Prostate gland (tissue), 2 donors: ENCODE results near the gene CEP131. TPM values are rescaled to one million over a fixed set of nuclear protein-coding genes. Genes with fewer than 3 reads are reported as not detected.

ENCODE experiments used
- DNase-seq: peaks from one replicate; pipeline ENCODE4 v3.0.0-alpha.2; 2019; ENCODE audit warnings: low spot score
- H3K27ac ChIP-seq, 2 donors: fragments of 200-600 bp; sonication (generic); 2 replicates each; pipeline ENCODE4 v1.5.1; 2017 to 2019
- H3K27me3 ChIP-seq: fragments of 200-600 bp; sonication (generic); replicated peaks from 2 replicates; pipeline ENCODE4 v1.5.1; 2019; ENCODE audit not compliant: insufficient read depth
- H3K36me3 ChIP-seq, 2 donors: fragments of 200-600 bp; sonication (generic); 1 replicate in 1 of 2; 2 replicates in 1 of 2; pipeline versions ENCODE4 v1.5.1 to v1.8.1; 2017 to 2019
- H3K4me1 ChIP-seq: fragments of 200-600 bp; sonication (generic); replicated peaks from 2 replicates; pipeline ENCODE4 v1.5.1; 2019
- H3K4me3 ChIP-seq, 2 donors: fragments of 200-600 bp; sonication (generic); 2 replicates each; pipeline ENCODE4 v1.5.1; 2017 to 2019
- H3K9me3 ChIP-seq: fragments of 200-600 bp; sonication (generic); 2 replicates; pipeline ENCODE4 v1.5.1; 2017
- POLR2A ChIP-seq: fragments of 450-650 bp; IDR thresholded peaks from one replicate; pipeline ENCODE4 v1.6.1; 2016; ENCODE audit warnings: antibody characterized with exemption, mild to moderate bottlenecking
- POLR2AphosphoS5 ChIP-seq: sonication (generic); formaldehyde crosslinking; IDR thresholded peaks from one replicate; pipeline ENCODE4 v1.6.1; 2017; ENCODE audit warnings: antibody characterized with exemption
- WGBS: methylation state at CpG from one replicate; pipeline ENCODE4 v1.1.5; 2018; 5-methylcytosine and 5-hydroxymethylcytosine counted together
- intact Hi-C: fragments of 100-400 bp; cut with DNase I; formaldehyde crosslinking; loops from one replicate; pipeline ENCODE4 v1.14.2; 2022
- total RNA-seq, 2 donors: library from RNA; depleted of rRNA; stranded (reverse); fragments of >200 nt; gene quantifications; one replicate each; pipeline ENCODE4 v1.1.0, GENCODE V29; 2016
- TF ChIP-seq, protein P1 (sequence below), 4 experiments: fragments of 200-600 bp in 2 of 4; fragments of 450-650 bp in 2 of 4; sonication (generic) in 2 of 4; IDR thresholded peaks; 1 replicate in 3 of 4; 2 replicates in 1 of 4; pipeline ENCODE4 v1.5.1; 2016 to 2019; ENCODE audit warnings: antibody characterized with exemption in 4 of 4, mild to moderate bottlenecking in 2 of 4, moderate library complexity in 2 of 4

The CEP131 gene
- total RNA-seq, 2 donors from 2014 or later, result 7.1 to 24.0 TPM

DNA sequence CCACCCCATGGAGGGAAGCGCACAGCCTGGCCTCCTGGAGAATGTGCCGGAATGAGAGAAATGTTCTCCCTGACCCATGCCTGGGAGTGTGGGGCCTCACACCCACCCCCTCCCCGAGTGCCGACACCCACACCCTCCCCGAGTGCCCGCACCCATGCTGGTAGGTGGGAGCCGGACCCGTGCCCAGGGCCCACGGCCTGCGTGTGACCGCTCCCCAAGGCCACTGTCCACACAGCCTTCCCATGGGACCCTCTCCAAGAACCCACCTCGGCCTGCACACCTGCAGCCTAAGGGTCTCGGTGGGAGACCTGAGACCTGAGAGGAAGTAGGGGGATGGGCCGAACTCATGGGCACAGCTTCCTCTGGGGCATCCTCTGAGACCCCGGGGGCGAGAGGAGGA, 60.8 kb downstream of the CEP131 start:
- H3K4me1 ChIP-seq, result peaks cover 10% of the 10 kb centered on the region
- no peaks in the 10 kb centered on the region for H3K9me3 ChIP-seq
- no peak overlapping the region for H3K27ac ChIP-seq
- no peak overlapping the region for H3K4me3 ChIP-seq
- no peak for DNase-seq
- intact Hi-C loops, result no loop called here
- no peaks in the 10 kb centered on the region for H3K36me3 ChIP-seq
- TF ChIP-seq POLR2AphosphoS5 (no peak), POLR2A (no peak)
- TF ChIP-seq, protein P1, sequence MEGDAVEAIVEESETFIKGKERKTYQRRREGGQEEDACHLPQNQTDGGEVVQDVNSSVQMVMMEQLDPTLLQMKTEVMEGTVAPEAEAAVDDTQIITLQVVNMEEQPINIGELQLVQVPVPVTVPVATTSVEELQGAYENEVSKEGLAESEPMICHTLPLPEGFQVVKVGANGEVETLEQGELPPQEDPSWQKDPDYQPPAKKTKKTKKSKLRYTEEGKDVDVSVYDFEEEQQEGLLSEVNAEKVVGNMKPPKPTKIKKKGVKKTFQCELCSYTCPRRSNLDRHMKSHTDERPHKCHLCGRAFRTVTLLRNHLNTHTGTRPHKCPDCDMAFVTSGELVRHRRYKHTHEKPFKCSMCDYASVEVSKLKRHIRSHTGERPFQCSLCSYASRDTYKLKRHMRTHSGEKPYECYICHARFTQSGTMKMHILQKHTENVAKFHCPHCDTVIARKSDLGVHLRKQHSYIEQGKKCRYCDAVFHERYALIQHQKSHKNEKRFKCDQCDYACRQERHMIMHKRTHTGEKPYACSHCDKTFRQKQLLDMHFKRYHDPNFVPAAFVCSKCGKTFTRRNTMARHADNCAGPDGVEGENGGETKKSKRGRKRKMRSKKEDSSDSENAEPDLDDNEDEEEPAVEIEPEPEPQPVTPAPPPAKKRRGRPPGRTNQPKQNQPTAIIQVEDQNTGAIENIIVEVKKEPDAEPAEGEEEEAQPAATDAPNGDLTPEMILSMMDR (IDR thresholded peaks at IDR 0.05), result no peak
- no peaks in the 10 kb centered on the region for H3K27me3 ChIP-seq
- 92% methylated on average over 10 of the region's 16 CpGs for WGBS

DNA sequence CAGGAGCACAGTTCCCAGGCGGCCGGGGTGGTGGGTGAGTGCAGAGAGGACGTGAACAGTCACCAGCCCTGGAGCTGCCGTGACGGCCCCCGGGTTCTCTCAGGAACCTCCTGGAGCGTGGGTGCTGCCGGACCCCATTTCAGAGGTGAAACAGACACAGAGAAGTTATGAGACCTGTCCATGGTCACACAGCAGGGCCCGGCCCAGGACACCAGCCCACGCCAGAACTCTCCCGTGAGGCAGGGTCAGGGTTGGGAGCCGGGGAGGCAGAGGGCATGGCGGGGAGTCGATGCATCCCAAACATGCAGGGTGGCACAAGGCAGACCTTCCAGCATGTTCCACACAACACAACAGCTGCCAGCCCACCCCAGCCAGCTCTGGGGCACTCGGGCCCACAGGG, 61.2 kb downstream of the CEP131 start:
- no peak overlapping the region for H3K4me3 ChIP-seq
- H3K4me1 ChIP-seq, result peaks cover 10% of the 10 kb centered on the region
- DNase-seq, result no peak
- 96% methylated on average over 15 of the region's 15 CpGs for WGBS
- TF ChIP-seq, protein P1 (IDR thresholded peaks at IDR 0.05), result no peak
- TF ChIP-seq POLR2A, result no peak
- no peak for TF ChIP-seq POLR2AphosphoS5
- H3K36me3 ChIP-seq, result no peaks in the 10 kb centered on the region
- H3K27me3 ChIP-seq, result no peaks in the 10 kb centered on the region
- no peaks in the 10 kb centered on the region for H3K9me3 ChIP-seq
- intact Hi-C loops, result no loop called here
- no peak overlapping the region for H3K27ac ChIP-seq

DNA sequence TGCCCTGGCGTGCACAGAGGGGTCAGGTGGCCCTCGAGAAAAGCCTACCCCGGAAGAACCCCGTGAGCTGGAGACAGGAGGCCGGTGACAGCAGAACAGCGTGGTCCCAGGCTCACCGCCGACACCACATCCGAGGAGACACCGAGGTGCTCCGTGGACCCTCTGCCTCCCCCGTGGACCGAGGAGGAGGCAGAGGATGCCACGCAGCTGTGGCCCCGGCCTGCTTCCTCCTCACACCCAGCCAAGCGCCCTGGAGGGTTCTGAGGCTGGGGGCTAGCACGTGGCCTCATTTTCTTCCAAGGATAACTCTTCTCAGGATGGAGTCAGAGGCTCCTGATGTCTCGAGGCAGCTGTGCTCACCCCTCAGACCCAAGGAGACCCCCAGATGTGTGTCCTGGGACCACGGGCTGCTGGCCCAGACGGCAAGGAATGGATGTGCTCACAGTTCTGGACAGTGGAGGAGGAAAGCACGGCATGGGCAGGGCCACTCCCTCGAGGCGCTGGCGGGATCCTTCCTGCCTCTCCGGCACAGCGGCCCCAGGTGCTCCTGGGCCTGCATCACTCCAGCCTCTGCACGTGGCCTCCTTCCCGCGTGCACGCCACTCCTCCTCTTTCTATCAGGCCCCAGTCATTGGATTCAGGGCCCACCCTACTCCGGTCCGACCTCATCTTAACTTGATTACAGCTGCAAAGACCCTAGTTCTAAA, 61.9 kb downstream of the CEP131 start:
- Histone ChIP-seq H3K9me3 (no peaks in the 10 kb centered on the region), H3K4me3 (no peak overlapping the region), H3K4me1 (peaks cover 10% of the 10 kb centered on the region), H3K27me3 (no peaks in the 10 kb centered on the region), H3K27ac (no peak overlapping the region), H3K36me3 (no peaks in the 10 kb centered on the region)
- TF ChIP-seq, protein P1 (IDR thresholded peaks at IDR 0.05), result no peak
- TF ChIP-seq POLR2AphosphoS5, result no peak
- TF ChIP-seq POLR2A, result no peak
- DNase-seq, result no peak
- 82% methylated on average over 31 of the region's 32 CpGs for WGBS
- intact Hi-C loops, result no loop called here

DNA sequence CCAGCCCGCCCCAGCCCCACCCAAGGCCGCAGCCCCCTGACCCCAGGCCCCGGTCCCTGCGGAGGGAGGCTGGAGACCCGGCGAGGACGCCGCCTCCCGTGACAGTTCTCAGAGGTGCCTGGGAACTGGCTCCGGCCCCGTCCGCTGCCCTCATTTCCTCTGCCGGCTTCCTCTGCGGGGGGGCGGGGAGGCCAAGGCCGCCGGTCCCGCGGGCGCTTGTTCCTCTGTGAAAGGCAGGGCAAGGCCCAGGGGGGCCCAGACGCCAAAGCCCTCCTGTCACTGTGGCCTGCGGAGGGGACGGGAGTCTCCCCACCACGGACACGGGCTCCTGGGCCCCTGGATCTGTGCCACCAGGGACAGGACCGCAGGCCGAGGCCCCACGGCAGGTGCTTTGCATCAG, 62.5 kb downstream of the CEP131 start:
- Histone ChIP-seq H3K27me3 (no peaks in the 10 kb centered on the region), H3K4me3 (peak overlapping the region in 1 of 2 donors; percentile 11), H3K4me1 (peaks cover 6% of the 10 kb centered on the region), H3K36me3 (no peaks in the 10 kb centered on the region), H3K9me3 (no peaks in the 10 kb centered on the region), H3K27ac (no peak overlapping the region)
- intact Hi-C loops, result no loop called here
- WGBS, result 50% methylated on average over 18 of the region's 28 CpGs
- TF ChIP-seq, protein P1 (IDR thresholded peaks at IDR 0.05), result no peak
- TF ChIP-seq POLR2A (no peak), POLR2AphosphoS5 (no peak)
- no peak for DNase-seq

DNA sequence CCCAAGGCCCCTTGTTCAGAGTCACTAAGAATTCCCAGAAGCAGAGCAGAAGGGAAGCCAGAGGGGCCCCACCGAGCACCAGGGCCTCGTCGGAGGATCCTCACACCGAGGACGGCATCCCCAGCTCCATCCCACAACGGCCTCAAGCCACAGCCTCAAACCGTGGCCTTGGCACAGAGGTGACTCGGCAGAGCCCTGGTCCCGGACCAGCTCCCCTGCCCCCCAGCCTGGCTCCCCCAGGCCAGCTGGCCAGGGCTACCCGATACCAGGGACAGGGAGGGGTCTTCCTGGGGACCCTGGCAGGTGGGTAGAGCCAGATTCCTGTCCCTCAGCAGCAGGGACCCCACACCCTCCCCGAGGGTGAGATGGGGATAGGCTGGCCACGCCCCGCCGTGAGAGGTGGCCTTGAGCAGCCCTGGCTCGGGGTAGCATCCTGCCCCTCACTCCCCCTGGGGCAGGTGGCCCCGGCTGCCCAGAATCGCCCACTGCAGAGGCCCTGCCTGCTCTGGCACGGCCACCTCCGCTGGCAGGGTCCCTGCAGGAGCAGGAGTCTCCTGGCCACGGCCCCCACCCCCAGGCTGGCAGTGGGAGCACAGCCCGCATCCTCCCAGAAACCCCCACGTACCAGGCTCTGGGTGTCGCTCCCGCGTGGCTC, 63.0 kb downstream of the CEP131 start:
- no peaks in the 10 kb centered on the region for H3K36me3 ChIP-seq
- H3K4me3 ChIP-seq, result peak overlapping the region in 1 of 2 donors; percentile 11
- TF ChIP-seq POLR2AphosphoS5 (no peak), POLR2A (no peak)
- TF ChIP-seq, protein P1 (IDR thresholded peaks at IDR 0.05), result no peak
- intact Hi-C loops, result no loop called here
- DNase-seq, result no peak
- H3K9me3 ChIP-seq, result no peaks in the 10 kb centered on the region
- 78% methylated on average over 7 of the region's 25 CpGs for WGBS
- no peaks in the 10 kb centered on the region for H3K27me3 ChIP-seq
- H3K27ac ChIP-seq, result no peak overlapping the region
- peaks cover 3% of the 10 kb centered on the region for H3K4me1 ChIP-seq
